Activated T-cell treated with anti-CD3 and anti-CD28 coated beads for 48 hours (primary cell): ENCODE measurements around the gene MPDZ.

Experiments
- DNase-seq: peaks from one replicate; pipeline ENCODE4 v3.0.0-alpha.2; 2020; ENCODE audit warnings: low read depth

The MPDZ gene

DNA sequence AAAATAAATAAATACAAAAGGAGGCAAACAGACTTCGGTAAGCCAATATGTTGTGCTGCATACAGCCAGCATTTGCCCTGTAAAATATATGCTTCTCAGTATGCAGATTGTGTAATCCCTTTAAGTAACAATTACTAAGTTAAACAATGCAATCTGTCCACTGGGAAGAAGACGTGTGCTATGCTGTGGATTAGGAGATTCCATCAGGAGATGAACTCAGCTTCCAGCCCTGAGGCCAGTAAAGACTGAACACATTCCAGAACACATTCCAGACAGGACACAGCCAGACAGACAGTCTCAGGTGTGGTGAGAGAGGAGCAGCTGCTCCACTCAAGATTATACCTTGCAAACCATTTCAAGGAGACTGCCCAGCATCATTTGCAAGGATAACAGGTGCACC, 97.8 kb downstream of the MPDZ start:
- no peak for DNase-seq

DNA sequence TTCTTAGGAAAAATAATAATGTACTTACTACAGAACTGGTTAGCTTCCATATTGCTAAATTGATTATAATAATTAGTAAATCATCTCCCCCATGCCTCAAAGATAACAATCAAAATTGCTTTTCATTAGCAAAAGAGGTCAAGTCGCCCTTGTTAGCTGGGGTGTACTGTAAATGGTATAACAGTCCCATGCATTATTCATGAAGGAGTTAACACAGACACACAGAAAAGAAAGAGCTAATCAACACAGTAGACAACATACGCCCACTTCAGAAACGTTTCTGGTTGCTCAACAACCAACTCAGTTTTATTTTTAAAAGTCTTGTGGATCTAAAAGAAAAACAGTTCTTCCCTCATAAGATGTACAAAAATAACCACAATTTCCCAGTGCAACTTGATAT, 100.2 kb downstream of the MPDZ start:
- DNase-seq: no peak

DNA sequence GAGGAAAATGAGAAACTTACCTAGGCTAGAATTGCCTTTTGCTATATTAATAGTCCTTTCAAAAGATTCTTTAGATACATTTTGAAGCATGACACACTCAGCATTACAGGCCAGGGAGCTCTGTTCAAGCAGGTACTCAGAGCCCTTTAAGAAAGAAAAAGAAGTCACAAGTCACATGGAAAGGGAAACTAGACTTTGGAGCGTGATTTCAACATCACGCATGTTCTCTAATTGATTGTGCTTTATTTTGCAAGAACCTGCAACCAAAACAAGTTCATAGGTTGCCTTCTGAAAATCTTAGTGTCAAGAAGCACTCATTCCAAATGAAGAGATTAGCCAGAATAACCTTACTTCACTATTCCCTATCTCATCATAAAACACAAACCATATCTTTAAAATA, 103.8 kb downstream of the MPDZ start:
- DNase-seq: no peak

DNA sequence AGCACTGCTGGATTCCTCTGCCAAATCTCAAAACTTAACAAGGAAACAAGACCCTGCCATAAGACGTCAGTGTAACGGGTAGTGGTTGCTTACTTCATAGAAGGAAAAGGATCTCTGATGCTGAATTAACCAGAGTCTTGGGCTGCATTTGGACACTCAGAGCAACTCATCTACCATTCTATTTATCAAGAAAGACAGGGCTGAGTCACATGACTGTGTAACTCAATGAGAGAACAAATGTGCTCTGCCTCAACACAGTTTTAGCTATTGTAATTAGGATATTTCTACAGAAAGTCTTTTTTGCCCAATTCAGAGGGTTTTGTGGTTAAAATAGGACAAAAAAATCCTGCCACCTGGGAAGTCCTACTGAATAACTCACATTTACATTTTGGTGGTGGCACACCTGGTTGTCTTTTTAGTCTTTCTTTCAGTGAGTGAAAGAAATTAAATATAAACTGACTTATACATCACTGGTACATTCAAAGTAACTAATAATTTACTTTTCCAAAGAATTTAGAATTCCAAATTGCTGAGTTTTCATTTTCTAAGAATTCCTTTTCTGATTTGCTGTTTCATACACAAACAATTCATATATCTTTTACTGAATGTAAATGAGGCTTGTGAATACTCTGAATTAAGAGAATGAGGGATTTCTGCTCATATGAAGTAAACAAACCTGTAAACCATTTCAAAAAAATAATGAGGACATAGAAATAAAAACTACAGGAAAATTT, 104.4 kb downstream of the MPDZ start:
- DNase-seq: no peak

DNA sequence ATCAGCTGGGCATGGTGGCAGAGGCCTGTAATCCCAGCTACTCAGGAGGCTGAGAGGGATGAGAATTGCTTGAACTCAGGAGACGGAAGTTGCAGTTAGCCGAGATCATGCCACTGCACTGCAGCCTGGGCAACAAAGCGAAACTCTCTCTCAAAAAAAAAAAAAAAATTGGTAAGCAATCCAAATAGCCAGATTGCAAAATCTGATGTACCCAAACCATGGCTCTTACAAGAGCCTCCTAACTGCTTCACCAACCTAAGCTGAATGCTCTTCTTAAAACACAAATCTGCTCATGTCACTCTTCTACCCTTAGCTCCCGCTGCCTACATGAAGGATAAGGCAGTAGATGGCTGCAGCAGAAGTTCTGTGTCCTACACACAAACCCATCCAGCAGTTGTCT, 105.9 kb downstream of the MPDZ start:
- no peak for DNase-seq

DNA sequence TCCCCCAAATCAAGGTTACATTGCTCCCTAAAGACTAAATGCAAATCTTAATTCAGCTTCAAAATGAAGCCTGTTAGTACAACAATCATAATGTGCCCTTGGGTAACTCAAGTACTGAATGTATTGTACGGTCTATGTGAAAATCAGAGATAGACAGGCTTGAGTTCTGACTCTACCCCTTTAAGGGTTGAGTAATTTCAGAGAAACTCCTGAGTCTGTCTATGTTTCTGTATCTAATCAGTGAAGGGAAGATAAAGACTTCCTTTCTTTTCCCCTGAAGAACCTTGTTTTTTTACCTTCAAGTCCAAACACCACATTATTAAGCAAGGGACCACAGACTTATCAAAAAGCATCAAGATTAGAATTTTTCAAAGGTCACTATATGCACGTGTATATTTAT, 108.2 kb downstream of the MPDZ start:
- DNase-seq: no peak

DNA sequence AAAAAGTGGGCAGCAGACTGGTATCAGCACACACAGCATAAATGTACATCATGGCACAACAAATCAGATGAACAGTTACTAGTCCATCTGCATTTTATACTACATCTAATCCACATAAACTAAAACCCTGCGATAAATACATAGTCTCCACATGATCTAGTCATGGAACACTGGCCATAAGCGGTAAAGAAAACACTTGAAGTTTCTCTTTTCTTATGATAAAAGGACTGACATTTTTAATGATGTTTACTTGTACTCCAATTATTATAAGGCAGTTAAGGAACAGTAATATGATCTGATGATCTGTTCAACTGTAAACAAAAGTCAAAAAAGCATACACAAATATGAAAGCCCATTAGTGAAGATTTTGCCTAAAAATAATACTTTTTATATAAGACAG, 112.5 kb downstream of the MPDZ start:
- DNase-seq: no peak

DNA sequence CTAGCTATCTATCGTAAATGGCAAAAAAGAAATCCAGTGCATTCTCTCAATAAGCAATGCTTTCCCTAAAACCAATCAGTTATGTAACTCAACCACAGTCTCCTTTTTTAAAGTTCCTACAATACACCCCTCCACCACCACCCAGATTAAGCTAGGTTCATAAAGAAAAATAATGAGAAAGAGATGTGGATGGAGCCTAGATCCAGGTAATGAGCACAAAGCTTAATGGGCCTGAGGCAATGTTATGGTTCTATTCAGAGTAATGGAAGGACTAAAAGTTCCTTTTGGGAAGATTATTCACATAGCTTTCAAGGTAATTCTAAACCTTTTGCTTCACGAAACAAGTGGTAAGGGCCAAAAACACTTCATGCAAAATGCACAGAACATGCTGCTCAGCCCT, 113.5 kb downstream of the MPDZ start:
- DNase-seq: no peak

DNA sequence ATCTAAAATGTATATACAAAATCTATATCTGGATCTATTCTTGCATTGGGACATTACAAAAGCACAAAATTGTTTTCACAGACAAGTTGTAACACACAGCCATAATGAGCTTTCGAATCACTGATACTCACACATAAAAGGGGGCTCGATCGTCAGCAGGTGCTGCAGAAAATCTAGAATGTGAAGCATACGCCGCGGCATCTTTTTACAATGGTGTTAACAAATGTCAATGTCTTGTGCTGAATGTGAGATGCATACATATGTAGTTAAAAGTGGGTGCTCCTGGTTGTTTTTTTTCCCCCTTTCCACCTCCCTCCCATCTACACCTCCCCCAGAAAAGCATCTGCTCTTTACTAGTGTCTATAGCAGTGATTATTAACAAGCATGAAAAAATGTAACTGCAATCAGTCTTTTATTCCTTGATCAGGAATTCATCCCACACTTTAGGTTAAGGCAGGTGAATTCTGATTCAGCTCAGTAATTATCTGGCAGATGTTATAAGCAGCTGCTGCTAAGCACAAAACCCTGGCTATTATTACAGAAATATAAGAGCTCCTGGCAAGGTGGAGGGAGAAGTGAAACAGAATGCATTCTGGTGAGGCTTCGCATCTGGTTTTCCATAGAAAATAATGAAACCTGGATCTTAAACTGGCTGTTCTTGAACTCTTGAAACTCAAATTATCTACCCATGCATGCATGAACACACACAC, 114.1 kb downstream of the MPDZ start:
- no peak for DNase-seq

DNA sequence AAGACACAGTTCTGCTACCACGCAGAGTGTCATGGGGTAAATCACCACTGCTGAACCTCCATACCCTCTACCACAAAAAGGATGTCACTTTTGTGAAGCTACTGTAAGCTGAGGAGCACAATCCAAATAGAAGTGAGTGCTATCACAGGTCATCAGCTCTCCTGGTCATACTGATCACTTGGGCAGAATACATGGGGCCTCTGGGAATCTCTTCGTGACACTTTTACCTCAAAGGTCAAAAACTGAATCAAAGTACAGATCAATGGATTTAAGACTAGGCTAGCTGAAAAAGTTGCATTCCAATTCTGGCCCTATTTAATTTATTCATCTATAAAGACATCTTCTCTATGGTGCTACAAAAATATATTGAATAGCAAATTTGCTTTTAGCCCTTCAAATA, 115.5 kb downstream of the MPDZ start:
- DNase-seq: no peak

DNA sequence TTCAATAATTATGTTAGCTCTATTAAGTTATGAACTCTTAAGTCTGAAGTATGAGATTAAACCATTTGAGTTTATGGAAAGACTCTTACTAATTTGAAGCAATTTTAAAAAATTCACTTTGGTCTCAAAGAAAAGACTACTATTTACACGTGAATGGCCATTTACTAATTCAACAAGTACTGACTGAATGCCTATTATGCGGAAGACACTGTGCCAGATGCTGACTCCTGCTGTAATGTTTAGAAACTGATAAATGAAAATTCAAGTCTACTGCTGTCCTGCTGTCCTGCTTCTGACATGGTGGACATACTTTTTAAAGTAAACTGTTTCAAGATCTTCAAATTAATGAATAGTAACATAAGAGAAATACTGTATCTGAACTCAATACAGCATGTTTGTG, 116.2 kb downstream of the MPDZ start:
- no peak for DNase-seq

DNA sequence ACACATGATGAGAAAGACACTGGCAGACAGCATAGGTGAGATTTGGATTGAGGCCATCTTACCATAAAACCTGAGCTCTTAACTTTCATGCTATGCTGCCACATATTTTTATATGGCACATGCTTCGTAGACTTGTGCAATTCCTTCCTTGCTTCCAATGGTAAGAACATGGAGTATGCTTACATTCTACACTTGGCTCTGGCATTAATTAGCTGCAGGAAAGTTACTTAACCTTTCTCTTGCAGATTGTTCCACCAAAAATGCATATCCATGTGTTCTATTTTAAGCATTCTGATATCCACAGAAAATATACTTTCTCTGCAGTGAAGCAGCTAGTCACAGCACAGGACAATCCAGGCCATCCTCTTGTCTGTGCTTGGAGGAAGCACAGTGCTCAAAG, 119.4 kb downstream of the MPDZ start:
- no peak for DNase-seq

DNA sequence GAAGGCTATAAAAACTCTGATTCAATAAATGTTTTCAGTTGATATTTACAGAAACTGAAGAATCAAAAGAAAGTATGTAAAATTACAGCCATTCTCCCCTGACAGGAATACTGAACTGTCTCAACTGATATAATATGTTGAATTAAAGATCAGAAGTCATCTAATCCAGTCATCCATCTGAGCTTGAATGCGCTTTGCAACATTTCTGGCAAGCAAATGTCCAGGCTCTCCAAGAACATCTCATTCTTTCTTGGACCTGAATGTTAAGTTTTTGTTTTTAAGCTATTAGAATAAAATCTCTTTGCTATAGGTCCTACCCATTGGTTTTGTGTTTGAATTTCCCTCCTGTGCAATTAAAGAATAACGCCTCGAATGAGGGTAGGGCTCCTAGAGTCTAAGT, 120.5 kb downstream of the MPDZ start:
- no peak for DNase-seq

DNA sequence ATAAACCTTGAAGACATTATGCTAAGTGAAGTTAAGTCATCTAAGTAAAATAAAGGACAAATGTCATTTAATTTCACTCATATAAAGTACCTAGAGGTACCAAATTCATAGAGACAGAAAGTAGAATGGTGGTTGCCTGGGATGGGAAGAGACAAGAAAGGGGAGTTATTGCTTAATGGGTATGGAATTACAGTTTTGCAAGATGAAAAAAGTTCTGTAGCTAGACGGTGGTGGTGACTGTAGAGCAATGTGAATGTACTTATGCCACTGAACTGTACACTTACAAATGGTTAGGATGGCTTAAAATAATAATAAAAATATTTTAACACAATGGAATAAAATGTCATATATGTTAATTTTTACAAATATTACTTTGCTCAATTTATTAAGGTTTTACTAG, 128.0 kb downstream of the MPDZ start:
- no peak for DNase-seq

DNA sequence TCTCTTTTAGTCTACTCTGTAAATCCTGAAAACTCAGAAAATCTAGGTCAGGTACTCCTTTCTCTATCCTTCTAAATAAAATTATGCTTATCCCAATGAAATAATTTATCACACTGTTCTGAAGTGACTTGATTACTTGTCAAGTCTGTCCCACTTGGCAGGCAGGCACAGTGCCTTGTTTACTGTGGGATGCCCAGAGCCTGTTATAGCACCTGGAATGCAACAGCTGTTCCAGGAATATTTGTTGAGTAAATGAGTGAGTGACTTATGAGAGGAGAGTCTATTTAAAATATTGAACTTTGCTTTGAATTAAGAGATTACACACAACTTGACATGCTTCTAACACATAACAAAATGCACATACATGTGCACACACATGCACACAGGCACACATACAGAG, 130.0 kb downstream of the MPDZ start:
- DNase-seq: no peak

DNA sequence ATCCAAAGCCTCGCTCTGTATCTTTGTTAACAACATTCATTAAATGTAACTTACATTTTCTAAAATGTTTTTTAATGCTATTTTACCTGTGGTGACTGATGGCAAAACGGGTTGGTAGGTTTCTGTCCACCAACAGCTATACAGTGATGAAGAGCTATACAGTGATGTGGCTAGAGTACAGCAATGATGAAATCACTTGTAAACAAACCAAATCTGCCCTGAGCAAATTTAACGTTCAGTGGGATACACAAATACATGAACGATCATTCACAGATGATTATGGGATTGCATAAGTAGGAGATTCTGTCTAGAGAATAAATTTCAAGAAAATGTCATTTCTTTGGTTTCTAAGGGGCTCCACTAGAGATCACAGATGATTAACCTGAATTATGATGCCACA, 132.7 kb downstream of the MPDZ start:
- DNase-seq: no peak

DNA sequence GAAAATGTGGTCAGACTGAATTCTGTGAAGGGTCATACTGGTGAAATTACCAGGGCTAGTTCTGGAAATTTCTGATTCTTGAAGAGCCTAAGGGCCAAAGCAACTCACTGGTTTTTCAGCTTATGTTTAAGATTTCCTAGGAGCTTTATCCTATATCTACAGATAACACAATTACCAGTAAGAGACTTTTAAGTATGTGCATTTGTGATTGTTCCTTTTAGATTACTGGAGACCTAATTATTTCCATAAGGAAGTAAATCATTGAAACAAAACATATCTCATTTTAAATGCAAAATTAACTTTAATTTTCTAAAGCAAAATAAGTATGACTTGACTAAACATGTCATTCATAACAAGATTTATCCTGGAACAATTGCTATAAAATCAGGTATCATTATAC, 134.2 kb downstream of the MPDZ start:
- DNase-seq: no peak

DNA sequence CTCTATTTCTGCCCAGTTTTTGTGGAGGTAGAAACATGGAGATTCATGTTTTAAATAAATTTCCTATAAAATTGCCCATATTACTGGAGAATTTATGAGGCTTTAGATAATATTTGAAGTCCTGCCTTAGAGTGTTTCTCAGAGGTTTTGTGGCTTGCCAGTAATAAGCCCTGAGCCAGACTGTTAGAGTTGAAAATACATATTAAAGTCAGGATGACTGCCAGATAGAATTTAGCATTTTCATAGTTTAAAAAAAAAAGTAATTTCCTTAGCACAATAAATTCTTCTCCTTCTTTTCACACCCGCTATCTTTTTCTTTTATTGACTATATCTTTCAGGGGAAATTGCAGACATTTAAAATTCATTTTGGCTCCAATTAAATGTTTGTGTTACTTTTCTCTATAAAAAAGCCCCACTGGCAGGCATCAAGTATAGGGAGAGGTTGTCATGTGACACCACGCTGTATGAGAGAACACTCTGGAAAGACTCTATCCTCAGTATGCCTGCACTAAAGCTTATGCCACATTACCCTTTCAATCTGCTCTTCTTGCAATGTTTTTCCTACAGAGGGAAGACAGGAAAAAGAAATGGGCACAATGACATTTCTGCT, 135.2 kb downstream of the MPDZ start:
- no peak for DNase-seq

DNA sequence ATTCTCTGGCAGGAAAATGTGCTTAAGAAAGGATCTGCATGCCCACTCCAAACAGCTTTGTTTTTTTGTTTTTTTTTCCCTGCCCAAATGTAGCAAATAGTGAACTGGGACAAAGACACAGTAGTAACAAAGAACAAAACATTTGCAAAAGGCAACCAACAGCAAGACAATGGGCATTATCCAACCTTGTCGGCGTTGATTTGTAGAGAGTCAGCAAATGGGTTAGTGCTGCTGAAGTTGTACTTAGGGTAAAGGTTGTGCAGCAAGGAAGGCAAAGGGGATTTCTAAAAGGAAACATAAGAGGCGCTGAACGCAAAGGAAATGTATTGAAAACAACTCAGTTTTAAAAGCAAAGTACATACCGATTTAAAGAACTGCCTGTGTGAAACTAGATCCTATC, 136.2 kb downstream of the MPDZ start:
- no peak for DNase-seq

DNA sequence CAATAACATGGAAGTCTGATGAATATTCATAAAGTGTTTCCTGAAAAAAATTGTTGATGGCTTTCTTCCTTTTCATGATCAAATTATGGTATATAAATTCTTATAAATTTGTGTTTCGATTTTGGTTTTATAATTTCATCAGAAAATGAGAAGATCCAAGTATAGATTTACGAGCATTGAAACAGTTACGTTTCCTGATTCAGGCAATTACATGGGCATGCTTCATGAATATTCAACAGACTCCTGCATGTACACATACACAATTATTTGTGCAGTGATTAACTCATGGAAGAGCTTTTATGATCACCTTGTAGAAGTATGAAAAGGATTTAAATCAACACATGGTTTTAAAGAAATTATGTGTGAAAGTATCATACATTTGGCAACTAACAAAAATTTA, 136.7 kb downstream of the MPDZ start:
- DNase-seq: no peak

DNA sequence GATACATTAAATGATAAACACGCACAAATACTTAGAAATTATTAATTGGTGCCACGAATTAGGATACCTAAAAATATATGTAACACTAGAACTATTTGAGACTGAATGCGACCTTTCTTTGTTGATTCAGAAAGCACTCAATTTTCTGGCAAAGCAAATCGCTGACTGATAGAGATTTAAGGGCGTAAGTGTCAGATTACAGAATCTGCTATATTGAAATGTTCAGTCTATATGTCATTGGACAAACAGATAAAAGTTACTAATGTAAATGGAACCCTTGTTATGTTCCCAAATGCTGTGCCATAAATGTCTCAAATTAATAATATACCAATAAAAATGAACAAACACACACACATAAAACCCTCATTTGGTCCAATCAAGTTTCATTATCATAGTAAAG, 137.9 kb downstream of the MPDZ start:
- DNase-seq: no peak

DNA sequence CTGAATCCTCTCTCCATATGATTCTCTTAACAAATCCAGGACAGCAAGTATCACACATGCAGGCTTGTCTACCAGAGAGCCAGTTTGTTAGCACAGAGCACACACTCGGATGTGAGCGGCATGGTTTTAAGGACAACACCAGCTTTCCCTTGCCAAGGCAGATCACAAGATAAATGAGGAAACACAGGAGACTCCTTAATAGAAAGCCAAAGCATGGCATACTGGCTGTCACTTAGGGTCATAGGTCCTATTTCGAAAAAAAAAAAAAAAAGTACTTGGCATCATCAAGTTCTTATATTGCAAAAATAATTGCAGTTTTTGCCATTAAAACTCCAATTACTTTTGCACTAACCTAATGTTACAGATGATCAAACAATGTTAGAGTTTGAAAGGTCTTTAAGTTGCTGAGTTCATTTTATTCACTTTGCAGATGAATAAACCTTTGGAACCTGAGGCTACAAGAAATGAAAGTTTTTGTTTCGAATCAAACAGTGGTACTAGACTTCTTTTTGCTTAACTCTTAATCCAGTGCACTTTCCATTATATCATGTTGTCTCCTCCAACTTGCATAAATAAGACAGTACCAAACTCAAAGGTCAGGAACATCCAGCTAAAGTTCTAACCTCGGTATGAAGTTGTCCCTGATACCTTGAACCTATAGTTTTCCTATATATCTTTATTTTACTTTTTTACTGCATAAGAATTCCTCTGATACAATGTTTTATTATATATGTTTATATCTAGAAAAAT, 138.5 kb downstream of the MPDZ start:
- no peak for DNase-seq

DNA sequence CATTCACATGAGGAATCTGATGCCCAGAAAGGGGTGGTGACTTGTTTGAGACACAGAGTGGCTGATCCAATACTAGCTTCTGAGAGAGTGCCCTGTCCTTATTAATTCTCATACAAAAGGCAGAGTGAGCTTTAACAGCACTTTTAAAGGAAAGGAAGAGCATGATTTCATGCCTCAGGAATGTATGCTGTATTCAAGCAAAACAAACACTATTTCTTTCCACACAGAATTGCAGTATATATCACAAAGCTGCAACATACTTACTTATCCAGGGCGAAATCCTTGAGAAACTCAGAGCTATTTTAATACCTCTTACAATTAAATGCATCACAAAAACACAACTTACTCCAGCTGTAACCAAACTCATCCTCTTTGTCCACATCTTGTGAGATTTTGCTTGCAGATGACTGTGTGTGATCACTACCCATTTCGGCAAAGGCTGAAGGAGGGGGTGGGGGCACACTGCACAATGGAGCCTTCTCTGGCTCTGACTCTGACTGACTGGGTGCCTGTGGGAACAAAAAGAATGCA, 139.8 kb downstream of the MPDZ start:
- DNase-seq: no peak
